ENCODE measurements around the gene RPL27. TPM values are rescaled to one million over a fixed set of nuclear protein-coding genes. Genes with fewer than 3 reads are reported as not detected.
A peak's percentile ranks its signal among the peaks of the same experiment; 100 is the strongest.

RPL27 gene
- total and polyA plus RNA-seq, 2 of the 8 experiments (the other 6 are each of a cell fraction or from before 2014, with no cell fraction given) = 1,415 to 3,779 TPM

DNA sequence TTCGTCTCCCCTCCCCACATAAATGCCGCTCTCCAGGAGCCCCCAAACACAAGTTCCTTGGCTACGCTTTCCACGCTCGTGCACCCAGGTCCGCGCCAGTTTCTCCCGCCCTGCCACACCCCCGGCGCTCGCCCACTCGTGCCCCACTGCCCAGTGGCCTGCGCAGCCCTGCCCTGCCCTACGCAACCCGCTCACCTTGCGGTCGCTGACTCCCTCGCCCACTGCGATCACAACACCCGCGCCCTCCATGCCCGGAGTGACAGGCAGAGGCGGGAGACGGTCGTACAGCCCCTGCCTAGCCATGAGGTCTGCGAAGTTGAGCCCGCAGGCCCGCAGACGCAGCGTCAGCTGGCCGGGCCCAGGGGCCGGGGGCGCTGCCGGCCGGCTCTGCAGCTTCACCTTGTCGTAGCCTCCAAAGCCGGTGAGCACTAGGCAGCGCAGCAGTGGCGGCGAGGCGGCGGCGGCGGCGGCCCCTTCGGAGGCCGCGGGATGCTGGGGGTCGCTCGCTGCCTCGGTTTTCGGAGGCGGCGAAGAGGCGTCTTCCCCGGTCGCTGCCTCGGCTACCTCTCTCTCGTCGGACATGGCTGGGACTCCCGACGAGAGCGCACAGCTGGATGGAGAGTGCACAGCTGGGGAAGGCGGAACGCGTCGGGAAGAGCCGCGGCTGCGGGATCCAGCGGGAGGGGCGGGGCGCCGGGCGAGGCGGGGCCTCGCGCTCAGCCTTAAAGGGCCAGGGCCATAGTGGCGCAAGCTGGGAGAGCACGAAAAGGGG is 23.7 kb downstream of the RPL27 start, which contains the start of gene VAT1 (continued):
- TF ChIP-seq BCL11A (IDR thresholded peaks at IDR 0.05; ENCODE audit: low read depth in 2 of 2, low read length in 2 of 2) (no peak), HDAC2 (IDR thresholded peaks at IDR 0.05; ENCODE audit: borderline replicate concordance in 1 of 2, low read depth in 2 of 2, low read length in 2 of 2) (peak; percentile 7 to 66; a peak in 2 of 4 replicates), SIX5 (IDR thresholded peaks at IDR 0.05; ENCODE audit: low read depth, low read length) (no peak), SIRT6 (IDR thresholded peaks at IDR 0.05; ENCODE audit: low read length) (no peak), EP300 (IDR thresholded peaks at IDR 0.05; ENCODE audit: borderline replicate concordance in 1 of 2, low read depth in 2 of 2, low read length in 2 of 2) (peak in 1 of 2 experiments; percentile 25; a peak in 1 of 3 replicates), TAF7 (optimal IDR thresholded peaks at IDR 0.05; ENCODE audit: borderline replicate concordance, low read depth, low read length) (no peak), SUZ12 (IDR thresholded peaks at IDR 0.05; ENCODE audit: low read length) (no peak), KDM5A (IDR thresholded peaks at IDR 0.05; ENCODE audit: low read length) (no peak), PHF8 (conservative IDR thresholded peaks at IDR 0.05; ENCODE audit: low read depth, low read length) (peak; percentile 29; the same call in 1 of the 2 replicates), KDM1A (IDR thresholded peaks at IDR 0.05; ENCODE audit: borderline replicate concordance, low read length) (no peak), NRF1 (IDR thresholded peaks at IDR 0.05; ENCODE audit: low read depth, low read length) (no peak), EZH2 (IDR thresholded peaks at IDR 0.05; ENCODE audit: low read depth, low read length, severe bottlenecking) (no peak), SP2 (IDR thresholded peaks at IDR 0.05; ENCODE audit: low read length) (no peak), TBP (IDR thresholded peaks at IDR 0.05; ENCODE audit: low read depth, low read length) (no peak; the same call in 1 of the 2 replicates), NANOG (IDR thresholded peaks at IDR 0.05; ENCODE audit: insufficient read depth, low read depth, low read length, poor library complexity, severe bottlenecking) (no peak)
- TF ChIP-seq, protein P1, sequence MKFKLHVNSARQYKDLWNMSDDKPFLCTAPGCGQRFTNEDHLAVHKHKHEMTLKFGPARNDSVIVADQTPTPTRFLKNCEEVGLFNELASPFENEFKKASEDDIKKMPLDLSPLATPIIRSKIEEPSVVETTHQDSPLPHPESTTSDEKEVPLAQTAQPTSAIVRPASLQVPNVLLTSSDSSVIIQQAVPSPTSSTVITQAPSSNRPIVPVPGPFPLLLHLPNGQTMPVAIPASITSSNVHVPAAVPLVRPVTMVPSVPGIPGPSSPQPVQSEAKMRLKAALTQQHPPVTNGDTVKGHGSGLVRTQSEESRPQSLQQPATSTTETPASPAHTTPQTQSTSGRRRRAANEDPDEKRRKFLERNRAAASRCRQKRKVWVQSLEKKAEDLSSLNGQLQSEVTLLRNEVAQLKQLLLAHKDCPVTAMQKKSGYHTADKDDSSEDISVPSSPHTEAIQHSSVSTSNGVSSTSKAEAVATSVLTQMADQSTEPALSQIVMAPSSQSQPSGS (IDR thresholded peaks at IDR 0.05; ENCODE audit: low read length) = no peak
- TF ChIP-seq, protein P2, sequence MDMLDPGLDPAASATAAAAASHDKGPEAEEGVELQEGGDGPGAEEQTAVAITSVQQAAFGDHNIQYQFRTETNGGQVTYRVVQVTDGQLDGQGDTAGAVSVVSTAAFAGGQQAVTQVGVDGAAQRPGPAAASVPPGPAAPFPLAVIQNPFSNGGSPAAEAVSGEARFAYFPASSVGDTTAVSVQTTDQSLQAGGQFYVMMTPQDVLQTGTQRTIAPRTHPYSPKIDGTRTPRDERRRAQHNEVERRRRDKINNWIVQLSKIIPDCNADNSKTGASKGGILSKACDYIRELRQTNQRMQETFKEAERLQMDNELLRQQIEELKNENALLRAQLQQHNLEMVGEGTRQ (IDR thresholded peaks at IDR 0.05; ENCODE audit: low read length) = no peak
- TF ChIP-seq, protein P3, sequence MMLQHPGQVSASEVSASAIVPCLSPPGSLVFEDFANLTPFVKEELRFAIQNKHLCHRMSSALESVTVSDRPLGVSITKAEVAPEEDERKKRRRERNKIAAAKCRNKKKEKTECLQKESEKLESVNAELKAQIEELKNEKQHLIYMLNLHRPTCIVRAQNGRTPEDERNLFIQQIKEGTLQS (IDR thresholded peaks at IDR 0.05; ENCODE audit: insufficient read depth, low read depth, low read length) = no peak
- TF ChIP-seq, protein P4, sequence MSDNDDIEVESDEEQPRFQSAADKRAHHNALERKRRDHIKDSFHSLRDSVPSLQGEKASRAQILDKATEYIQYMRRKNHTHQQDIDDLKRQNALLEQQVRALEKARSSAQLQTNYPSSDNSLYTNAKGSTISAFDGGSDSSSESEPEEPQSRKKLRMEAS (IDR thresholded peaks at IDR 0.05) = peak; percentile 50

Data from H1 (cell line).